ENCODE data around the gene RAPGEF1. TPM values are rescaled to one million over a fixed set of nuclear protein-coding genes. Genes with fewer than 3 reads are reported as not detected.
A peak's percentile ranks its signal among the peaks of the same experiment; 100 is the strongest.

The RAPGEF1 gene
- total and polyA plus RNA-seq, 8 donors: 17.1 to 62.6 (median 44.8) TPM

- H3K4me3 ChIP-seq: no peak overlapping the region
- H3K9me3 ChIP-seq: no peaks in the 10 kb centered on the region
- H3K36me3 ChIP-seq: no peaks in the 10 kb centered on the region
- H3K27ac ChIP-seq: peak overlapping the region in 1 of 4 donors; percentile 60
- no peak for DNase-seq
- no peak for FAIRE-seq
- 80 to 89% methylated on average over 12 of the region's 12 CpGs for WGBS, 2 donors
- no peak for TF ChIP-seq CTCF (IDR thresholded peaks at IDR 0.05)
- no peaks in the 10 kb centered on the region for H3K27me3 ChIP-seq
- H3K4me1 ChIP-seq: peaks cover 30 to 71% (median 37%) of the 10 kb centered on the region in 3 donors
- intact Hi-C loops (cut with DNase I): no loop called here
- peak in 1 of 4 donors; percentile 9 for ATAC-seq
Observed at GRCh38 chr9:131732636-131733289, 7.1 kb downstream of the RAPGEF1 start.

GRCh38 chr9:131732061-131732526 is 7.8 kb downstream of the RAPGEF1 start:
- H3K4me1 ChIP-seq: peaks cover 30 to 71% (median 35%) of the 10 kb centered on the region in 3 donors
- intact Hi-C loops (cut with DNase I): no loop called here
- no peak for FAIRE-seq
- no peak overlapping the region for H3K4me3 ChIP-seq
- TF ChIP-seq CTCF (IDR thresholded peaks at IDR 0.05): no peak
- H3K27ac ChIP-seq: no peak overlapping the region
- no peaks in the 10 kb centered on the region for H3K36me3 ChIP-seq
- peak in 1 of 4 donors; percentile 33 for ATAC-seq
- H3K9me3 ChIP-seq: no peaks in the 10 kb centered on the region
- no peaks in the 10 kb centered on the region for H3K27me3 ChIP-seq
- DNase-seq: no peak
- 81 to 83% methylated on average over 8 of the region's 8 CpGs for WGBS, 2 donors

- Histone ChIP-seq H3K36me3 (no peaks in the 10 kb centered on the region), H3K4me1 (peaks cover 30 to 67% (median 30%) of the 10 kb centered on the region in 3 donors), H3K27me3 (no peaks in the 10 kb centered on the region), H3K4me3 (no peak overlapping the region), H3K27ac (no peak overlapping the region), H3K9me3 (no peaks in the 10 kb centered on the region)
- WGBS, 2 donors: 87 to 88% methylated on average over 5 of the region's 5 CpGs
- FAIRE-seq: no peak
- ATAC-seq: no peak
- TF ChIP-seq CTCF (IDR thresholded peaks at IDR 0.05): no peak
- no peak for DNase-seq
- intact Hi-C loops (cut with DNase I): no loop called here
Observed at GRCh38 chr9:131731644-131732043, 8.2 kb downstream of the RAPGEF1 start.

GRCh38 chr9:131731237-131731636 is 8.6 kb downstream of the RAPGEF1 start:
- intact Hi-C loops (cut with DNase I): no loop called here
- WGBS, 2 donors: 73 to 76% methylated on average over 7 of the region's 7 CpGs
- no peak for TF ChIP-seq CTCF (IDR thresholded peaks at IDR 0.05)
- no peaks in the 10 kb centered on the region for H3K9me3 ChIP-seq
- H3K4me3 ChIP-seq: no peak overlapping the region
- peaks cover 26 to 63% (median 30%) of the 10 kb centered on the region in 3 donors for H3K4me1 ChIP-seq
- H3K36me3 ChIP-seq: no peaks in the 10 kb centered on the region
- no peak for ATAC-seq
- DNase-seq: no peak
- H3K27me3 ChIP-seq: no peaks in the 10 kb centered on the region
- H3K27ac ChIP-seq: no peak overlapping the region
- FAIRE-seq: no peak

- peaks cover 7 to 40% (median 19%) of the 10 kb centered on the region in 3 donors for H3K4me1 ChIP-seq
- FAIRE-seq: no peak
- peak in 3 of 4 donors; percentile 13 to 43 (median 27) for ATAC-seq
Observed at GRCh38 chr9:131728961-131729360, 10.9 kb downstream of the RAPGEF1 start.

More at GRCh38 chr9:131728961-131729360, 10.9 kb downstream of the RAPGEF1 start:
- TF ChIP-seq CTCF (IDR thresholded peaks at IDR 0.05): no peak
- 4 to 14% methylated on average over 3 of the region's 3 CpGs for WGBS, 2 donors
- Histone ChIP-seq H3K36me3 (no peaks in the 10 kb centered on the region), H3K27ac (peak overlapping the region in 2 of 4 donors; percentile 15 to 61), H3K27me3 (no peaks in the 10 kb centered on the region), H3K4me3 (no peak overlapping the region), H3K9me3 (no peaks in the 10 kb centered on the region)
- no peak for DNase-seq
- intact Hi-C loops (cut with DNase I): loop anchor here in 1 of 3 donors (10.0 kb wide), 1 partner anchor 114 kb away; no protein-coding TSS in a partner anchor
